ENCODE results near the gene DAB2. TPM values are rescaled to one million over a fixed set of nuclear protein-coding genes. Genes with fewer than 3 reads are reported as not detected.

DAB2 gene
- total RNA-seq = under 1 TPM; 0.25 to 0.28 TPM

GRCh38 chr5:39424736-39425637 is at the start of gene DAB2:
TSS of gene DAB2 (minus strand) at chr5:39424980. CDS start at chr5:39394320, 30,660 bp downstream.
- H3K27ac Mint-ChIP-seq = no peak within 1 kb of the TSS
- H3K4me3 Mint-ChIP-seq = peak within 1 kb of the TSS; percentile 84
- peaks cover 6% of the 10 kb centered on the region for H3K4me1 Mint-ChIP-seq
- H3K36me3 Mint-ChIP-seq = no peaks in the 10 kb centered on the region
- DNase-seq = peak; percentile 59
- H3K9me3 Mint-ChIP-seq = no peaks in the 10 kb centered on the region
- H3K27me3 Mint-ChIP-seq = peaks cover 66% of the 10 kb centered on the region

GRCh38 chr5:39473156-39473775 is 48.5 kb upstream of the DAB2 start:
- Mint-ChIP-seq H3K4me3 (no peak overlapping the region), H3K27ac (no peak overlapping the region), H3K36me3 (no peaks in the 10 kb centered on the region), H3K4me1 (no peaks in the 10 kb centered on the region), H3K9me3 (no peaks in the 10 kb centered on the region), H3K27me3 (peaks cover 5% of the 10 kb centered on the region)
- no peak for DNase-seq

GRCh38 chr5:39471836-39472508 is 47.2 kb upstream of the DAB2 start:
- Mint-ChIP-seq H3K27ac (no peak overlapping the region), H3K4me3 (no peak overlapping the region), H3K36me3 (no peaks in the 10 kb centered on the region), H3K9me3 (no peaks in the 10 kb centered on the region), H3K27me3 (peaks cover 5% of the 10 kb centered on the region), H3K4me1 (no peaks in the 10 kb centered on the region)
- DNase-seq = no peak

- Mint-ChIP-seq H3K4me1 (no peaks in the 10 kb centered on the region), H3K27me3 (peaks cover 8% of the 10 kb centered on the region), H3K4me3 (no peak overlapping the region), H3K27ac (no peak overlapping the region), H3K36me3 (no peaks in the 10 kb centered on the region), H3K9me3 (no peaks in the 10 kb centered on the region)
- no peak for DNase-seq
Observed at GRCh38 chr5:39470811-39471210, 46.0 kb upstream of the DAB2 start.

DNA sequence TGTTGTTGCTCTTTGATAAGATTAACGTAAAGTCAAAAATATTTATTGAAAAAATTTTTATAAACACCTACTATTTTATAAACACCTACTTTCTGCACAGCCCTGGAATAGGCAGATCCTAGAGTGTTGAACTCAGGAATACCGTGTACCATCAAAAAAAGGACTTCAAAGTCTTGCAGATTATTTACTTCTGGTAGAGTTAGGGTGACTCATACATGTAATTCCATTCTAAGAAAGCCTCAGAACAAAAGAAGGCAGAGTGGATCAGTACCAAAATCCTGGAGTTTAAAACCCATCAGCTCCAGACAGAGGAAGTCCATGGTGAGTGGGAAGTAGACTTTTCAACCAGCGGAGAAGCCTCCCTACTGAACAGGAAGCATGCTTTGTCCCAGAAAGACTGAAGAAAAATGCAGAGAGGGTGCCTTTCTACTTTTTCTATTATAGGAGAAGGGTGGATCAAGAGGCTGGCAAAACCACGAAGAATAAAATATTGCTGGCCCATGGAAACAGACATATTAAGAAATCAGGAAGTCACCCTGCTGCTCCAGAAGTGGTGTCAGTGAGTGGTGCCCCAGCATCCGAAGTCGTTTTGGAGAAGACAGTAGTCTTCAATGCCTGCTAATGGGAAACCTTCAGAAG is 45.1 kb upstream of the DAB2 start:
- no peaks in the 10 kb centered on the region for H3K36me3 Mint-ChIP-seq
- H3K4me1 Mint-ChIP-seq = no peaks in the 10 kb centered on the region
- H3K27ac Mint-ChIP-seq = no peak overlapping the region
- no peak overlapping the region for H3K4me3 Mint-ChIP-seq
- peaks cover 8% of the 10 kb centered on the region for H3K27me3 Mint-ChIP-seq
- DNase-seq = no peak
- no peaks in the 10 kb centered on the region for H3K9me3 Mint-ChIP-seq

GRCh38 chr5:39469176-39469575 is 44.4 kb upstream of the DAB2 start:
- DNase-seq = no peak
- Mint-ChIP-seq H3K27me3 (peaks cover 3% of the 10 kb centered on the region), H3K27ac (no peak overlapping the region), H3K4me1 (no peaks in the 10 kb centered on the region), H3K36me3 (no peaks in the 10 kb centered on the region), H3K4me3 (no peak overlapping the region), H3K9me3 (no peaks in the 10 kb centered on the region)

GRCh38 chr5:39466846-39467245 is 42.1 kb upstream of the DAB2 start:
- Mint-ChIP-seq H3K4me1 (no peaks in the 10 kb centered on the region), H3K27ac (no peak overlapping the region), H3K9me3 (no peaks in the 10 kb centered on the region), H3K36me3 (no peaks in the 10 kb centered on the region), H3K27me3 (peaks cover 10% of the 10 kb centered on the region), H3K4me3 (no peak overlapping the region)
- DNase-seq = no peak

GRCh38 chr5:39465843-39466242 is 41.1 kb upstream of the DAB2 start:
- Mint-ChIP-seq H3K4me1 (peaks cover 4% of the 10 kb centered on the region), H3K27ac (no peak overlapping the region), H3K27me3 (peaks cover 11% of the 10 kb centered on the region), H3K9me3 (no peaks in the 10 kb centered on the region), H3K4me3 (no peak overlapping the region), H3K36me3 (no peaks in the 10 kb centered on the region)
- DNase-seq = no peak

DNA sequence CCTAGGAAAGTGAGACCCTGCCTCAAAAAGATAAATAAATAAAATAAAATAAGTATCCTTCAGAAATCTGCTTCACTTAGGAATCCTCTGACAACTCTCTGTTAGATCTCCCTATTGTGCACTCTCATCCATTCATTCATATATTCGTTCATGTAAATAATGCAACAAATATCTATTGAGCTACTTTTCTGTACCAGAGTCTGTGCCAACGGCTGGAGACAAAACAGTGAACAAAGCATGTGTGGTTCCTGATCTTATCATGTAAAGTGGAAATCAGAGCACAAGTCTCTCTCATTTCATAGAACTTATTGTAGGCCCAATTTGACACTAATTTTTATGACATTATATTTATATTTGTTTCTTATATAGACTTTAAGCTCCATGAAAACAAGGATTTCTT is 40.3 kb upstream of the DAB2 start:
- Mint-ChIP-seq H3K36me3 (no peaks in the 10 kb centered on the region), H3K4me1 (peaks cover 4% of the 10 kb centered on the region), H3K27me3 (peaks cover 14% of the 10 kb centered on the region), H3K9me3 (no peaks in the 10 kb centered on the region), H3K4me3 (no peak overlapping the region), H3K27ac (no peak overlapping the region)
- DNase-seq = no peak

DNA sequence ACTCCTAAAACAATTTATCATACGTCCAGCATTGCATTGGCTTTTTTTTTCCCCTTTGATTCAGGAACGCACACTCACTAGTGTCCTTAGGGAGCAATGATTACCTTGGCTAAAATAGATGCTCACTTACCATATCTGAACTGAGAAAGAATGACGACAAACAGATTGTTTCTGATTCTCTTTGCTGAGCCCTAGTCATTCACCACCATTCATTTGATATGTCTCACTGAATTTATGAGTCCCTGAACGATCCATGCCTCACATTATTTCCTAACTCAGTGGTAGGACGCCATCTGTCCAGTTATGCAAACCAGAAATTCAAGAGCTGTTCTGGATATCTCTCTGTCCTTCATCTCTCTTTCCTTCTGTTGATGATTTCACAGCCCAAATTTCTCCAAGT is 39.3 kb upstream of the DAB2 start:
- H3K9me3 Mint-ChIP-seq = no peaks in the 10 kb centered on the region
- H3K27ac Mint-ChIP-seq = no peak overlapping the region
- no peaks in the 10 kb centered on the region for H3K36me3 Mint-ChIP-seq
- peaks cover 17% of the 10 kb centered on the region for H3K27me3 Mint-ChIP-seq
- no peak overlapping the region for H3K4me3 Mint-ChIP-seq
- no peak for DNase-seq
- peaks cover 4% of the 10 kb centered on the region for H3K4me1 Mint-ChIP-seq

- H3K9me3 Mint-ChIP-seq = no peaks in the 10 kb centered on the region
- no peaks in the 10 kb centered on the region for H3K36me3 Mint-ChIP-seq
- H3K27ac Mint-ChIP-seq = no peak overlapping the region
- no peak overlapping the region for H3K4me3 Mint-ChIP-seq
- peaks cover 4% of the 10 kb centered on the region for H3K4me1 Mint-ChIP-seq
- H3K27me3 Mint-ChIP-seq = peaks cover 28% of the 10 kb centered on the region
- no peak for DNase-seq
Observed at GRCh38 chr5:39462211-39462610, 37.4 kb upstream of the DAB2 start.

GRCh38 chr5:39461007-39461682 is 36.4 kb upstream of the DAB2 start:
- no peaks in the 10 kb centered on the region for H3K36me3 Mint-ChIP-seq
- peaks cover 33% of the 10 kb centered on the region for H3K27me3 Mint-ChIP-seq
- DNase-seq = no peak
- no peak overlapping the region for H3K27ac Mint-ChIP-seq
- no peak overlapping the region for H3K4me3 Mint-ChIP-seq
- H3K4me1 Mint-ChIP-seq = peaks cover 4% of the 10 kb centered on the region
- H3K9me3 Mint-ChIP-seq = no peaks in the 10 kb centered on the region

GRCh38 chr5:39459907-39460306 is 35.1 kb upstream of the DAB2 start:
- no peak for DNase-seq
- H3K27ac Mint-ChIP-seq = no peak overlapping the region
- H3K36me3 Mint-ChIP-seq = no peaks in the 10 kb centered on the region
- no peak overlapping the region for H3K4me3 Mint-ChIP-seq
- H3K27me3 Mint-ChIP-seq = peaks cover 43% of the 10 kb centered on the region
- H3K4me1 Mint-ChIP-seq = peaks cover 4% of the 10 kb centered on the region
- H3K9me3 Mint-ChIP-seq = no peaks in the 10 kb centered on the region

GRCh38 chr5:39459071-39459470 is 34.3 kb upstream of the DAB2 start:
- DNase-seq = no peak
- Mint-ChIP-seq H3K9me3 (no peaks in the 10 kb centered on the region), H3K4me1 (peaks cover 4% of the 10 kb centered on the region), H3K36me3 (no peaks in the 10 kb centered on the region), H3K27me3 (peaks cover 50% of the 10 kb centered on the region), H3K27ac (no peak overlapping the region), H3K4me3 (no peak overlapping the region)

Data from activated naive CD8-positive, alpha-beta T cell treated with anti-CD3 and anti-CD28 coated beads for 36 hours (primary cell).